H1 (cell line): ENCODE results near the gene STX7.

Source experiments
- BACH1 ChIP-seq: IDR thresholded peaks from 2 replicates; pipeline ENCODE4 v1.6.1; 2012; ENCODE audit warnings: low read length, improper control_type of control experiment
- BCL11A ChIP-seq, 2 experiments: IDR thresholded peaks; one replicate each; pipeline ENCODE4 v1.6.1; 2011; ENCODE audit warnings: low read depth in 2 of 2, low read length in 2 of 2, mild to moderate bottlenecking in 2 of 2
- EZH2 ChIP-seq: fragments of 200-600 bp; sonication (generic); IDR thresholded peaks from 2 replicates; pipeline ENCODE4 v1.7.1; 2012; ENCODE audit warnings: low read depth, mild to moderate bottlenecking, moderate library complexity, low read length, inconsistent platforms; ENCODE audit not compliant: severe bottlenecking
- POLR2A ChIP-seq, 2 experiments: IDR thresholded peaks; 1 replicate in 1 of 2; 2 replicates in 1 of 2; pipeline ENCODE4 v1.6.1; 2011; ENCODE audit warnings: low read depth in 2 of 2, low read length in 2 of 2, mild to moderate bottlenecking in 2 of 2; ENCODE audit errors: control extremely low read depth in 1 of 2
- POLR2AphosphoS5 ChIP-seq: IDR thresholded peaks from 2 replicates; pipeline ENCODE4 v1.6.1; 2011; ENCODE audit warnings: low read depth, low read length
- RAD21 ChIP-seq, 2 experiments: IDR thresholded peaks in 1 of 2; conservative IDR thresholded peaks in 1 of 2; 2 replicates each; pipeline ENCODE4 v1.6.1; 2011; ENCODE audit warnings: low read depth in 2 of 2, low read length in 2 of 2, improper control_type of control experiment in 1 of 2, inconsistent platforms in 1 of 2, mild to moderate bottlenecking in 1 of 2, moderate library complexity in 1 of 2
- YY1 ChIP-seq: IDR thresholded peaks from 2 replicates; pipeline ENCODE4 v1.6.1; 2011; ENCODE audit warnings: low read depth, mild to moderate bottlenecking, low read length
- TF ChIP-seq, protein P1 (sequence below), 3 experiments: IDR thresholded peaks; 1 replicate in 2 of 3; 2 replicates in 1 of 3; pipeline versions ENCODE4 v1.5.1 to v1.6.1; 2011; ENCODE audit warnings: low read length in 3 of 3, mild to moderate bottlenecking in 3 of 3, inconsistent platforms in 2 of 3, low read depth in 1 of 3, moderate library complexity in 1 of 3; ENCODE audit not compliant: insufficient read depth in 1 of 3; ENCODE audit errors: control extremely low read depth in 1 of 3
- TF ChIP-seq, protein P2 (sequence below): IDR thresholded peaks from 2 replicates; pipeline ENCODE4 v1.6.1; 2011; ENCODE audit warnings: low read length, improper control_type of control experiment
- TF ChIP-seq, protein P3 (sequence below): IDR thresholded peaks from 2 replicates; pipeline ENCODE4 v1.6.1; 2011; ENCODE audit warnings: low read depth, mild to moderate bottlenecking, low read length; ENCODE audit not compliant: insufficient read depth

DNA sequence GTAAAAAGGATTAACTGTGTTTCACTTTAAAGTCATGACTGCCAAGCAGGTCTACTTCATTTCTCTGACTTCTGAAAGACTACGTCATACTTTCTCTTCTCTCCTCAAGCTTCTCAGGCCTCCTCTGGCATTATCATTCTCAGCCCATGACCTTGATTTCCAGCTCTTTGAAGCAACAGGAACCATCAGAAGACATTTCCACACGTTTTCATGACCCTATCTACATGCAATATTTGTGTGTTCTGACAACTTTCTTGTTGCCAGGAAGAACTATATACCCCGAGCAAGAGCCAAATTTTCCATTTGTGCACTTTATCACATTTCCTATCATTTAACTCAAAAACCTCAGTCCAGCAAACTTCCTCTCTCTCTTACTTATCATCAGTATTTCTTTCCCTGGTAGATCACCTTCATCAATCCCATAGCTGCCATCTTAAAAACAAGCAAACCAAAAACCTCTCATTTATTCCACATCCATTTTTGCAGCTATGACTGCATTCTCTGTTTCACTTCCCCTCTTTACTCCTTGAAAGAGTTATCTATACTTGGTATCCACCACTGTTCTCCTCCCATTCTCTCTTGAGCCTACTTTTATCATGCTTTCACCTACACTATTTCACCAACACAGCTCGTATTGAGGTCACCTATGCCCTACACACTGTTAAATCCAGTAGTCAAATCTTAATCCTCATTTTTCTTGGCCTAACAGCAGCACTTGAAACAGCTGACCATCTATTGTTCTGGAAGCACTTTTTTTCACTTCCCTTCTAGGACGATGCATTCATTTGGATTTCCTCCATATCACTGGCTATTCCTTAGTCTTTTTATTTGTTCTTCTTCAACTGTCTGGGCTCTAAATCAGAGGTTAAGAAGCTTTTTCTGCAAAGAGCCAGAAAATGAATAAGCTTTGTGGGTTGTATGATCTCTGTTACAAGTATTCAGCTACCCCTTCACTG lies 47.1 kb downstream of the STX7 start:
- TF ChIP-seq, protein P1, sequence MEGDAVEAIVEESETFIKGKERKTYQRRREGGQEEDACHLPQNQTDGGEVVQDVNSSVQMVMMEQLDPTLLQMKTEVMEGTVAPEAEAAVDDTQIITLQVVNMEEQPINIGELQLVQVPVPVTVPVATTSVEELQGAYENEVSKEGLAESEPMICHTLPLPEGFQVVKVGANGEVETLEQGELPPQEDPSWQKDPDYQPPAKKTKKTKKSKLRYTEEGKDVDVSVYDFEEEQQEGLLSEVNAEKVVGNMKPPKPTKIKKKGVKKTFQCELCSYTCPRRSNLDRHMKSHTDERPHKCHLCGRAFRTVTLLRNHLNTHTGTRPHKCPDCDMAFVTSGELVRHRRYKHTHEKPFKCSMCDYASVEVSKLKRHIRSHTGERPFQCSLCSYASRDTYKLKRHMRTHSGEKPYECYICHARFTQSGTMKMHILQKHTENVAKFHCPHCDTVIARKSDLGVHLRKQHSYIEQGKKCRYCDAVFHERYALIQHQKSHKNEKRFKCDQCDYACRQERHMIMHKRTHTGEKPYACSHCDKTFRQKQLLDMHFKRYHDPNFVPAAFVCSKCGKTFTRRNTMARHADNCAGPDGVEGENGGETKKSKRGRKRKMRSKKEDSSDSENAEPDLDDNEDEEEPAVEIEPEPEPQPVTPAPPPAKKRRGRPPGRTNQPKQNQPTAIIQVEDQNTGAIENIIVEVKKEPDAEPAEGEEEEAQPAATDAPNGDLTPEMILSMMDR (IDR thresholded peaks at IDR 0.05; ENCODE audit: control extremely low read depth in 1 of 3, insufficient read depth in 1 of 3, low read depth in 1 of 3, low read length in 3 of 3), result no peak
- TF ChIP-seq EZH2 (no peak), POLR2AphosphoS5 (no peak), BCL11A (IDR thresholded peaks at IDR 0.05; ENCODE audit: low read depth in 2 of 2, low read length in 2 of 2) (no peak), POLR2A (IDR thresholded peaks at IDR 0.05; ENCODE audit: control extremely low read depth in 1 of 2, low read depth in 2 of 2, low read length in 2 of 2) (no peak), BACH1 (no peak), RAD21 (IDR thresholded peaks at IDR 0.05 in 1 of 2, conservative IDR thresholded peaks at IDR 0.05 in 1 of 2; ENCODE audit: low read depth in 2 of 2, low read length in 2 of 2) (no peak), YY1 (no peak)
- TF ChIP-seq, protein P2, sequence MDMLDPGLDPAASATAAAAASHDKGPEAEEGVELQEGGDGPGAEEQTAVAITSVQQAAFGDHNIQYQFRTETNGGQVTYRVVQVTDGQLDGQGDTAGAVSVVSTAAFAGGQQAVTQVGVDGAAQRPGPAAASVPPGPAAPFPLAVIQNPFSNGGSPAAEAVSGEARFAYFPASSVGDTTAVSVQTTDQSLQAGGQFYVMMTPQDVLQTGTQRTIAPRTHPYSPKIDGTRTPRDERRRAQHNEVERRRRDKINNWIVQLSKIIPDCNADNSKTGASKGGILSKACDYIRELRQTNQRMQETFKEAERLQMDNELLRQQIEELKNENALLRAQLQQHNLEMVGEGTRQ, result no peak
- TF ChIP-seq, protein P3, sequence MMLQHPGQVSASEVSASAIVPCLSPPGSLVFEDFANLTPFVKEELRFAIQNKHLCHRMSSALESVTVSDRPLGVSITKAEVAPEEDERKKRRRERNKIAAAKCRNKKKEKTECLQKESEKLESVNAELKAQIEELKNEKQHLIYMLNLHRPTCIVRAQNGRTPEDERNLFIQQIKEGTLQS, result no peak
